ENCODE results near the gene GRM7. TPM values are rescaled to one million over a fixed set of nuclear protein-coding genes. Genes with fewer than 3 reads are reported as not detected.

Gene GRM7
- total RNA-seq, 1 donor from 2014 or later: 9.9 TPM

DNA sequence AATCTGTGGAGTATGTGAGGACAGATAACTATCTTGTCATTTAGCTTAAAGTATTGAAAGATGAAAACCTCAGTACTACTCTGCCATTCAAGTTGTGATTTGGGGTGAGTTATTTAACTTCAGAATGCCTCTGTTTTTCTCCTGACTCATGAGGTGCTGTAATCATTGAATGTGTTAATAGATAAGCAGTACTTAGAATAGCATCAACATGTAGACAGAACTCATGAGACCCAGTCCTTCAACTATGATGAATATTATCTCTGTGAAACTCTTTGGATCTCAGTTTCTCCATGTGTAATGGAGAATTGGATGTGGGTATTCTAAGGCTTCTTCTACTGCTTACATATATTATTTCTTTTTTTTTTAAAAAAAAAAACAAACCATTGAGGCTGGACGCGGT lies 431.4 kb downstream of the GRM7 start:
- H3K9me3 Mint-ChIP-seq: no peaks in the 10 kb centered on the region

DNA sequence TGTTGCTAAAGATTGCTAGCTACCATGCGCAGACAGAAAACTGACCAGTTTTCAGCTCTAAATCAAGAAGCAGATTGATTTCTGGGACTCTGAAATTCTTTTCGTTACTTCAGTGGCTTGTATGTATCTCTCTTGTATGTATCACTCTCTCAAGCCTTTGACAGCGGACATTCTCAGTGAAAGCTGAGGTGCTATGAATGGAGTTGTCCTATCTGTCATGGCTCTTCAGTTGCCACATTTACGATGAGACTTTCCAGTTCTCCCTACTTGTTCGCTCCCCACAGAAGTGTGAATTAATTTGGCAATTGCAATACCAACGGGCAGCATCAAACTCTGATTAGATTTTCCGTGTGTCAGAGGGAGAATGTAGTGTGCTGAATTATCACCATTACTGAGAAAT lies 432.4 kb downstream of the GRM7 start:
- Mint-ChIP-seq H3K9me3 (no peaks in the 10 kb centered on the region), H3K27me3 (no peaks in the 10 kb centered on the region), H3K4me1 (ENCODE audit: unreplicated experiment) (no peaks in the 10 kb centered on the region), H3K36me3 (no peaks in the 10 kb centered on the region), H3K27ac (no peak overlapping the region), H3K4me3 (no peak overlapping the region)
- DNase-seq (ENCODE audit: extremely low spot score, unreplicated experiment): no peak
- TF ChIP-seq, protein P1, sequence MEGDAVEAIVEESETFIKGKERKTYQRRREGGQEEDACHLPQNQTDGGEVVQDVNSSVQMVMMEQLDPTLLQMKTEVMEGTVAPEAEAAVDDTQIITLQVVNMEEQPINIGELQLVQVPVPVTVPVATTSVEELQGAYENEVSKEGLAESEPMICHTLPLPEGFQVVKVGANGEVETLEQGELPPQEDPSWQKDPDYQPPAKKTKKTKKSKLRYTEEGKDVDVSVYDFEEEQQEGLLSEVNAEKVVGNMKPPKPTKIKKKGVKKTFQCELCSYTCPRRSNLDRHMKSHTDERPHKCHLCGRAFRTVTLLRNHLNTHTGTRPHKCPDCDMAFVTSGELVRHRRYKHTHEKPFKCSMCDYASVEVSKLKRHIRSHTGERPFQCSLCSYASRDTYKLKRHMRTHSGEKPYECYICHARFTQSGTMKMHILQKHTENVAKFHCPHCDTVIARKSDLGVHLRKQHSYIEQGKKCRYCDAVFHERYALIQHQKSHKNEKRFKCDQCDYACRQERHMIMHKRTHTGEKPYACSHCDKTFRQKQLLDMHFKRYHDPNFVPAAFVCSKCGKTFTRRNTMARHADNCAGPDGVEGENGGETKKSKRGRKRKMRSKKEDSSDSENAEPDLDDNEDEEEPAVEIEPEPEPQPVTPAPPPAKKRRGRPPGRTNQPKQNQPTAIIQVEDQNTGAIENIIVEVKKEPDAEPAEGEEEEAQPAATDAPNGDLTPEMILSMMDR (conservative IDR thresholded peaks at IDR 0.05): no peak

More for the DNA sequence above, 431.4 kb downstream of the GRM7 start:
- DNase-seq (ENCODE audit: extremely low spot score, unreplicated experiment): no peak
- no peaks in the 10 kb centered on the region for H3K36me3 Mint-ChIP-seq
- H3K4me1 Mint-ChIP-seq (ENCODE audit: unreplicated experiment): no peaks in the 10 kb centered on the region
- H3K27ac Mint-ChIP-seq: no peak overlapping the region
- H3K4me3 Mint-ChIP-seq: no peak overlapping the region
- H3K27me3 Mint-ChIP-seq: no peaks in the 10 kb centered on the region
- TF ChIP-seq, protein P1 (conservative IDR thresholded peaks at IDR 0.05): no peak

DNA sequence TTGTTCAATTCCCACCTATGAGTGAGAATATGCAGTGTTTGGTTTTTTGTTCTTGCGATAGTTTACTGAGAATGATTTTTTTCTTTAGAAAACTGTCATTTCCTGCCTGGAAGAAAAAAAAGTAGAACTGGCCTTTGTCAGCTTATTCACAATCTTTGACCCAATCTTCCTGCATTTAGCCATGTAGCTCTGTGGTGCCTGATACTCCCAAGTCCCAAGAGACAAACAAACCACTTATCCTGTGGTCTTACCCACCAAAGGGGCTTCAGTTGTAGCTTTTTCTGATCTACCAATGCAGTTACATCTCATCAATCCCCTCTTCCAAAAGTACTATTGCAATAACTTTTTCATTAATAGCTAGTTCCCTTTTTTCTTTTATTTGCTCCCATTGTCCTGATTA lies 444.6 kb downstream of the GRM7 start:
- peaks cover 4% of the 10 kb centered on the region for H3K4me1 Mint-ChIP-seq (ENCODE audit: unreplicated experiment)
- no peak overlapping the region for H3K27ac Mint-ChIP-seq
- H3K27me3 Mint-ChIP-seq: no peaks in the 10 kb centered on the region
- H3K9me3 Mint-ChIP-seq: no peaks in the 10 kb centered on the region
- DNase-seq (ENCODE audit: extremely low spot score, unreplicated experiment): no peak
- H3K36me3 Mint-ChIP-seq: no peaks in the 10 kb centered on the region
- no peak overlapping the region for H3K4me3 Mint-ChIP-seq
- TF ChIP-seq, protein P1 (conservative IDR thresholded peaks at IDR 0.05): no peak

DNA sequence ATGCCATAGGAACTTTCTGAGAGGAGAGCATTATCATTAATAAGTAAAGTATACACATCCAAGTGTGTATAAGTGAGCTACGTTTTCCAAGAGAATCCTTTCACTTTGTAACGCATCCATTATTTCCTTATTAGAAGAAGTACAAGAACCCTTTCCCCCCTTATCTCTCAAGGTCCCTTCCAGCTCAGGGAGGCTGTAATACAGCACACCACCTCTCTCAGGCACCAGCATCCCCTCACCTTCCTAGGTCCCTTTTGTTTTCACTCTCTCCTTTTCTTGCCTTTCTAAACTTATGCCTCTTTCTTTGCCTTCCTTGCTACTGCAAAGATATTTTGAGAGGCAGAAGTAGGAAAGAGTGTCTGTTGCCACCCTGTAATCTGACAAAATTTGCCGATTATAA lies 446.0 kb downstream of the GRM7 start:
- H3K4me3 Mint-ChIP-seq: no peak overlapping the region
- TF ChIP-seq, protein P1 (conservative IDR thresholded peaks at IDR 0.05): no peak
- DNase-seq (ENCODE audit: extremely low spot score, unreplicated experiment): no peak
- H3K27ac Mint-ChIP-seq: no peak overlapping the region
- H3K36me3 Mint-ChIP-seq: no peaks in the 10 kb centered on the region
- no peaks in the 10 kb centered on the region for H3K9me3 Mint-ChIP-seq
- H3K27me3 Mint-ChIP-seq: no peaks in the 10 kb centered on the region
- peaks cover 4% of the 10 kb centered on the region for H3K4me1 Mint-ChIP-seq (ENCODE audit: unreplicated experiment)

DNA sequence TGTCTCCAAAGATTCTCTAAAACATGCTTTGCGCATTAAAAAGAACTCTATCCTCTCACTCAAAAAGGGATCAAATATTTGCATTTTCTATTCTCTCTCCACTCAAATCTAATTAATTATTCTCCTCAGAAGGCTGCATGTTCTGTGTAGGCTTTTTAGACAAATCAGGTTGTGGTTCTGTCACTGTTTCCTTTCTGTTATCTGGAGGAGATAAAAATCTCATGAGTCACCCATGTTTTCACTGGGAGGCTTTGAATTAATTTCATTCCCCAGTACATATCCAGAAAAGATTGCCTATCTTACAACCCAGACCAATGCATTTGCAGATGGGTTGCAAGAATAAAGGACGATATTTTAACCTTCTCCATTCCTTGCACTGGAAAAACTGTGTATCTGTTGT lies 446.5 kb downstream of the GRM7 start:
- Mint-ChIP-seq H3K27ac (no peak overlapping the region), H3K4me3 (no peak overlapping the region), H3K36me3 (no peaks in the 10 kb centered on the region), H3K9me3 (no peaks in the 10 kb centered on the region), H3K27me3 (no peaks in the 10 kb centered on the region), H3K4me1 (ENCODE audit: unreplicated experiment) (peaks cover 4% of the 10 kb centered on the region)
- no peak for DNase-seq (ENCODE audit: extremely low spot score, unreplicated experiment)
- TF ChIP-seq, protein P1 (conservative IDR thresholded peaks at IDR 0.05): no peak

DNA sequence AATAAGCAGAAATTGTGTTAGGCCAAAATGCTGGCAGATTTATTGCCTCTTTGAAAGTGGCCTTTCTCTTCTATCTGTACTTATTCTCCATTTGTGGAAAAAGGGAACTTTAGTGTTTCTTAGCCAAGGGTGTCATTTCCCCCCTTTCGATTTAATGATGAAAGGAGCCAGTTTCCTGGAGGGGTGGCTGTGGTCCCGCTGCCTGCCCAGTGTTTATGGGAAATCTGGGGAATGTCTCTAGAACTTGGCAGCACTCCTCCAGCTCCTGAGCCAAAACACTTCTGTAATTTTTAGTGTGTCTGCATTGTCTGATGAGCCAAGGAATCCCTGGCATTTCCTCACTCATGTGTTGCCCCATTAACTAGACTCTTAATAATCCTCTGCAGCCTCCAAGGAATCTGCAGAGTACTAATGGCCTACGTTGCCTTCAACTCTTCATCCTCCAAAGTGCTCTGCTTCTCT lies 448.8 kb downstream of the GRM7 start:
- Mint-ChIP-seq H3K4me1 (ENCODE audit: unreplicated experiment) (peaks cover 4% of the 10 kb centered on the region), H3K9me3 (no peaks in the 10 kb centered on the region), H3K36me3 (no peaks in the 10 kb centered on the region), H3K27ac (no peak overlapping the region), H3K27me3 (no peaks in the 10 kb centered on the region), H3K4me3 (no peak overlapping the region)
- TF ChIP-seq, protein P1 (conservative IDR thresholded peaks at IDR 0.05): no peak
- no peak for DNase-seq (ENCODE audit: extremely low spot score, unreplicated experiment)
